Measurements from ENCODE around the gene GNGT1. TPM values are rescaled to one million over a fixed set of nuclear protein-coding genes. Genes with fewer than 3 reads are reported as not detected.

GNGT1 gene
- total RNA-seq, 1 experiment from 2014 or later: 0.63 TPM

- Mint-ChIP-seq H3K4me1 (peaks cover 7% of the 10 kb centered on the region; the same call in 1 of the 2 replicates), H3K9me3 (0 out of 2 replicates have a peak, but pooled peaks cover 4% of the 10 kb centered on the region), H3K27me3 (ENCODE audit: low read depth) (no peaks in the 10 kb centered on the region), H3K4me3 (no peak overlapping the region), H3K36me3 (no peaks in the 10 kb centered on the region), H3K27ac (no peak overlapping the region)
- ChIA-PET CTCF (interaction anchor here (0.9 kb wide), 1 partner anchor 553 kb away, joined by 3 read pairs; no protein-coding TSS in a partner anchor), POLR2A (no interaction called here)
- DNase-seq (ENCODE audit: low spot score): no peak
- no peak for TF ChIP-seq AFF4 (CRISPR knock-in tag; IDR thresholded peaks at IDR 0.05; ENCODE audit: borderline replicate concordance)
- no peak for TF ChIP-seq ZNF263 (CRISPR knock-in tag; IDR thresholded peaks at IDR 0.05; ENCODE audit: low read depth)
- no peak for TF ChIP-seq GTF2I (CRISPR knock-in tag; conservative IDR thresholded peaks at IDR 0.05)
- no peak for TF ChIP-seq GABPB1 (CRISPR knock-in tag; IDR thresholded peaks at IDR 0.05)
- TF ChIP-seq TP53 (CRISPR knock-in tag; IDR thresholded peaks at IDR 0.05): no peak
- no peak for TF ChIP-seq IRF1 (CRISPR knock-in tag; IDR thresholded peaks at IDR 0.05)
- TF ChIP-seq CREB1 (CRISPR knock-in tag; IDR thresholded peaks at IDR 0.05): no peak
- TF ChIP-seq NR2C2 (CRISPR knock-in tag; IDR thresholded peaks at IDR 0.05): no peak
- no peak for TF ChIP-seq NFATC4 (CRISPR knock-in tag; IDR thresholded peaks at IDR 0.05)
- no peak for TF ChIP-seq E2F1 (CRISPR knock-in tag; IDR thresholded peaks at IDR 0.05)
- no peak for TF ChIP-seq USF2 (CRISPR knock-in tag; IDR thresholded peaks at IDR 0.05)
- no peak for TF ChIP-seq MYBL2 (CRISPR knock-in tag; IDR thresholded peaks at IDR 0.05)
- TF ChIP-seq SMAD4 (CRISPR knock-in tag; IDR thresholded peaks at IDR 0.05): no peak
- TF ChIP-seq TEAD1 (CRISPR knock-in tag; IDR thresholded peaks at IDR 0.05): no peak
- TF ChIP-seq TCF7 (CRISPR knock-in tag; IDR thresholded peaks at IDR 0.05; ENCODE audit: low read depth): no peak
- ATAC-seq: no peak
These were observed 21.2 kb downstream of the GNGT1 start for GRCh38 chr7:93927585-93927984.

GRCh38 chr7:93931655-93932054 is 25.3 kb downstream of the GNGT1 start:
- Mint-ChIP-seq H3K27ac (no peak overlapping the region), H3K27me3 (ENCODE audit: low read depth) (no peaks in the 10 kb centered on the region), H3K4me1 (no peaks in the 10 kb centered on the region), H3K36me3 (peaks cover 3% of the 10 kb centered on the region), H3K9me3 (peaks cover 7% of the 10 kb centered on the region), H3K4me3 (no peak overlapping the region)
- ChIA-PET POLR2A (no interaction called here), CTCF (interaction anchor here (2.0 kb wide), 1 partner anchor 30 kb away, joined by 9 read pairs; no protein-coding TSS in a partner anchor)
- ATAC-seq (no peak), DNase-seq (ENCODE audit: low spot score) (no peak)
- no peak for TF ChIP-seq CBFB (CRISPR knock-in tag; IDR thresholded peaks at IDR 0.05; ENCODE audit: low read depth)

- Mint-ChIP-seq H3K27ac (no peak overlapping the region), H3K4me3 (no peak overlapping the region), H3K9me3 (peaks cover 11% of the 10 kb centered on the region), H3K36me3 (peaks cover 3% of the 10 kb centered on the region), H3K4me1 (no peaks in the 10 kb centered on the region), H3K27me3 (ENCODE audit: low read depth) (no peaks in the 10 kb centered on the region)
- POLR2A ChIA-PET: no interaction called here
- DNase-seq (ENCODE audit: low spot score) (no peak), ATAC-seq (no peak)
- CTCF ChIA-PET: no interaction called here
- no peak for TF ChIP-seq MAX (CRISPR knock-in tag; IDR thresholded peaks at IDR 0.05)
- TF ChIP-seq FOXP4 (CRISPR knock-in tag; IDR thresholded peaks at IDR 0.05): no peak
- no peak for TF ChIP-seq E2F4 (CRISPR knock-in tag; IDR thresholded peaks at IDR 0.05; ENCODE audit: borderline replicate concordance, low read depth)
These were observed 26.8 kb downstream of the GNGT1 start for GRCh38 chr7:93933156-93933555.
